Stimulated activated CD4-positive, alpha-beta T cell treated with anti-CD3 and anti-CD28 coated beads, Interleukin-4, amount 100 ng/mL, for 1 hour (primary cell): ENCODE data around the gene GAS6.
A peak's percentile ranks its signal among the peaks of the same experiment; 100 is the strongest.

ENCODE experiments used
- DNase-seq: peaks from one replicate; pipeline ENCODE4 v3.0.0-alpha.2; 2020

Gene GAS6

GRCh38 chr13:113817860-113818691 lies 45.8 kb downstream of the GAS6 start:
- no peak for DNase-seq

DNA sequence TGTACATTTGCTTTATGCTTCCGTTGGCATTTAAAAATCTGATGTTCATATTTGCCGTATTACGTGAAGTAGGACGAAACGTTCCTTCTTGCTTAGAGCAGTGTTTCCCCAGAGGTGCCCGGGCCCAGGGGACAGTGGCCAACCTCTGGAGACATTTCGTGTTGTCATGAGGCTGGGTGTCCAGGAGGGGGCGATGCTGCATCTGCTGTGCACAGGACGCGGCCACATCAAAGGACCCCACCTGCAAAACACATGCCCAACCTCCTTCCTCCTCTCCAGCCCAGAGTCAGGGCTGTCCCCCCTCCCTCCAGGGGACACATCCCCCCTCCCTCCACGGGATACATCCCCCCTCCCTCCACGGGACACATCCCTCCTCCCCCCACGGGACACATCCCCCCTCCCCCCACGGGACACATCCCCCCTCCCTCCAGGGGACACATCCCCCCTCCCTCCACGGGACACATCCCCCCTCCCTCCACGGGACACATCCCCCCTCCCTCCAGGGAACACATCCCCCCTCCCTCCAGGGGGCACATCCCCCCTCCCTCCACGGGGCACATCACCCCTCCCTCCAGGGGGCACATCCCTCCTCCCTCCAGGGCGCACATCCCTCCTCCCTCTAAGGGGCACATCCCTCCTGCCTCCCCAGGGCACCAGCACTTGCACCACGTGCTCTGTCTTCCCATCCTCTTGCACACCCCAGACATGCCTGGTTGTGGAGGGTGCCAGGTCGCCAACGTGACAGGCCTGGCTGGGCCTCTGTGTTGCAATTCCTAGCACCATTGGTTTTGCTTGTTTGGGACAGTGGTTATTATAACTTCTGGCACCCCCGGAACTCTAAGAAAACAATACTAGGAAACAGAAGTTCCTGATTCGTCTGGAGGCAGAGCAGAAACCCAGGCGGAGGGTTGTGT lies 46.7 kb downstream of the GAS6 start:
- peak; percentile 86 for DNase-seq

GRCh38 chr13:113816254-113816929 lies 47.5 kb downstream of the GAS6 start:
- DNase-seq = no peak

DNA sequence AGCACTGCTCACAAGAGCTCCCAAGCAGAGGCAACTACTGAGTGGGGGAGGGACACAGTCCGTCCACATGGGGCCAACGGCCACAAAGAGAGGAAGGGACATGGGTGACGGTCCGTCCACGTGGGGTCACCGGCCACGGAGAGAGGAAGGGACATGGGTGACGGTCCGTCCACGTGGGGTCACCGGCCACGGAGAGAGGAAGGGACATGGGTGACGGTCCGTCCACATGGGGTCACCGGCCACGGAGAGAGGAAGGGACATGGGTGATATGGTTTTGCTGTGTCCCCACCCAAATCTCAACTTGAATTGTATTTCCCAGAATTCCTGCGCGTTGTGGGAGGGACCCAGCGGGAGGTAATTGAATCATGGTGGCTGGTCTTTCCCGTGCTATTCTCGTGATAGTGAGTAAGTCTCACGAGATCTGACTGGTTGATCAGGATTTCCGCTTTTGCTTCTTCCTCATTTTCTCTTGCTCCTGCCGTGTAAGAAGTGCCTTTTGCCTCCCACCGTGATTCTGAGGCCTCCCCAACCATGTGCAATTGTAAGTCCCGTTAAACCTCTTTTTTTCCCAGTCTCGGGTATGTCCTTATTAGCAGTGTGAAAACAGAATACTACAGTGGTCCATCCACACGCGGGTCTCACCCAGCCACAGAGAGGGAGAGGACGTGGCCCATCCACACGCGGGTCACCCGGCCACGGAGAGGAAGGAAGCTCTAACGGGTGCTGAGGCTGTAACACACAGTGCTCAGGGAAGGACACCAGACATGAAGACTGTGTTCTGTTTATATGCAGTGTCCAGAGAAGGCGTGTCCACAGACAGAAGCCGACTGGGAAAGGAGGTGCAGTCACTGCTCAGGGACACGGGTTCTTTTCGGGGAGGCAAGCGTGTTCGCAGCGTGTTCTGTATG lies 48.5 kb downstream of the GAS6 start:
- DNase-seq = peak; percentile 14

GRCh38 chr13:113814435-113814821 lies 49.4 kb downstream of the GAS6 start:
- DNase-seq = no peak

DNA sequence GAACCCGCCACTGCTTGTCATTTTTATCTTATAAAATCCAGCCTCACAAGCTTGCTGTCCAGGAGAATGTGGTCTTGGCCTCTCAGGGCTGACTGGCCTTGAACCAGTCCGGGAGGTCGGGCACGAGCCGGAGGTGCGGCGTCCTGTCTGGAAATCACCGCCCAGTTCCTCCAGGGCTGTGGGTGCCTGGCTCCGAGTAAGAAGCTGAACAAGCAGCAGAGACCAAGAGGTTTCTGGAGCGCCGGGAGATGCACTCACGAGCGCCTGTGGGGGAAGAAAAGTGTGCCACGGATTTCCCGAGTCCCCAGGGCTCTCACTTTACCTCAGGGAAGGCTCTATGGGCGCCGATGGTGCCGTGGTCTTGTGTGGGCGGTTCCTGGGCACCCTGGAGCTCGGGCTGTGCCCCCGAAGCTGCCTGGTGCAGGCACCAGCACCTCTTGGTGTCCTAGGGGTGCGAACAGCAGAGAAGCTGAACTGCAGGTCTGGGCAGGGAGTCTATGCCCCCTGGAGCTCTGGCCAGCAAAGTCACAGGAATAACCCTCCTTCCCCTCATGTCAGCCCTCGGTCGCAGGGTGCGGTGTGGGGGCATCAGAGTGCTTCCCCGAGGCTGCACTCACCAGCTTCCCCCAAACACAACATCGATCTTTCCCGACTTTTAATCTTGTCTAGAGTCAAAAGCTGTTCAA lies 50.0 kb downstream of the GAS6 start:
- no peak for DNase-seq

DNA sequence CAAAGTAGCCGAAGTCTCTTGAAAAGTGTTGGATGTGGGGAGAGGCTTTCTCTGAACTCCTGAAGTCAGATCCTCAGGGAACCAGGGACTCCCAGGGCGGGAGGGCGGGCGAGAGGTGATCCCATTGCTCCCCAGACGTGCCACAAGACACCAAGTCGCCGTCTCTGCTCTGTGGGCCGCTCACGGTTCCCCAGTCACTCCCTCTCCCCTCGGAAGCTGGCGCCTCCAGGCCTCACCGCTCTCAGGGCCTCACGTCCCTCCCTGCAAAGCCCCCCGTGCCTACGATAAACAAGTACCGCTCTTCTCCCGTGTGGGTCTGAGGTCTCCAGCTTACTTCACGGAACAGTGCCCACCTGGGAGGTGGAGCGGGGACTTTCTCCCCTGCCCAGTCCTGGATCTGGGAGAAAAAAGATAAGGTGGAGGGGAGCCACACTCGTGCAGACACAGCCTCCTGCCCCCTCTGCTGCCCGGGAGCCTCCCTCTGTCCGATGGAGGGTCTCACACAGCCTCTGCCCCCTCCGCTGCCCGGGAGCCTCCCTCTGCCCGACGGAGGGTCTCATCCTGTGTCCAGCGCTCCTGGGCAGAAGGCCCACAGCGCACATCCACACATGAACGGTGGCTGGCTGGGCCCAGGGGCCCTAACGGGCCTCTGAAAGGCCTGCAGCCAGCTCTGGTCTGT lies 50.7 kb downstream of the GAS6 start:
- DNase-seq = no peak

GRCh38 chr13:113812178-113813040 lies 51.5 kb downstream of the GAS6 start:
- no peak for DNase-seq

DNA sequence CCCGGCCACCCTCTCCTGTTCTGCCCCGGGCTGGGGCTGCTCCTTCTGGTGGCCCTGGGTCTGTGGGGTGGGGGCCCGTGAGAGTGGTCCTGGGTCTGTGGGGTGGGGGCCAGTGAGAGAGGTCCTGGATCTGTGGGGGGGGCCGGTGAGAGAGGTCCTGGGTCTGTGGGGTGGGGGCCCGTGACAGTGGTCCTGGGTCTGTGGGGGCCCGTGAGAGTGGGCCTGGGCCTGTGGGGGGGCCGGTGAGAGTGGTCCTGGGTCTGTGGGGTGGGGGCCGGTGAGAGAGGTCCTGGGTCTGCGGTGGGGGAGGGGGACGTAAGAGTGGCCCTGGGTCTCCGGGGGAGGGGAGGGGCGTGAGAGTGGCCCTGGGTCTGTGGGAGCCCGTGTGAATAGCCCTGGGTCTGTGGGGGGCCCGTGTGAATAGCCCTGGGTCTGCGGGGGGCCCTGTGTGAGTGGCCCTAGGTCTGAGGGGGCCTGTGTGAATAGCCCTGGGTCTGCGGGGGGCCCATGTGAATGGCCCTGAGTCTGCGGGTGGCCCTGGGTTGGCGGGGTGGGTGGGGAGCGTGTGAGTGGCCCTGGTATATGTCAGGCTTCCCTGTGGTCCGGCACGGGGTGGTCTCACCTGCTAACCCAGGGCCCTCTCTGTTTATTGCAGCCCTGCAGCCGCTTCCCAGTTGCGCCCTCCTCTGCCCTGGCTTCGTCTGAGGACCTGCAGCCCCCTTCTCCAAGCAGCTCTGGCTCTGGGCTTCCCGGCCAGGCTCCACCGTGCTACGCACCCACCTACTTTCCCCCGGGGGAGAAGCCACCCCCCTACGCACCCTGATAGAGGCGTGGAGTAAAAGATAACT lies 52.6 kb downstream of the GAS6 start:
- no peak for DNase-seq

DNA sequence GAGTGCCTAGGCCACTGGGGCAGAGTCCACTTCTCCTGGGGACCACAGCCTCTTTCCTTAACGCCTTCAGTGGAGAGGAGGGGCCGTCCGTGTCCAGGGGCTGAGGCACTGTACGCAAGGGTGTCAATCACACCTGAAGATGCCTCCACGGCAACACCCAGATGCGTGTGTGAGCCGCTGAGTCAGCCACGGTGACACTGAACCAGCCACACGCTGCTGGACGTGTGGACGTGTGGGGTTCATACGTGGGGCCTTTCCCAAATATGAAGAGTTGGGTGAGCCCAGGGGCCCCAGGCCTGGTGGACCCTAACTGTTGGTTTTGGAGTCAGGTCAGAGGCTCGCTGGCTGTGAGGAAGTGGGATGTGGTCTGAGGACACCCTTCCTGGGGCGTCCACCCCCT lies 53.2 kb downstream of the GAS6 start:
- DNase-seq = no peak

GRCh38 chr13:113809934-113810333 lies 53.9 kb downstream of the GAS6 start:
- no peak for DNase-seq

- DNase-seq = no peak
These were observed 55.6 kb downstream of the GAS6 start for GRCh38 chr13:113808058-113808834.

GRCh38 chr13:113806526-113806925 lies 57.4 kb downstream of the GAS6 start:
- DNase-seq = no peak

- DNase-seq = no peak
These were observed 57.8 kb downstream of the GAS6 start for GRCh38 chr13:113806104-113806471.

- no peak for DNase-seq
These were observed 58.3 kb downstream of the GAS6 start for GRCh38 chr13:113805431-113806103.

- no peak for DNase-seq
These were observed 59.0 kb downstream of the GAS6 start for GRCh38 chr13:113804703-113805430.
